GM21526 (cell line): Measurements from ENCODE around the gene CFD.
"Not testable (repeated sequence)": the region's sequence is repeated elsewhere in the genome, so short reads cannot be mapped to it uniquely, and the experiment has no call there.

ENCODE experiments used
- ATAC-seq: cut with Tn5 transposase; IDR thresholded peaks from one replicate; pipeline ENCODE4 v1.9.1; 2021; ENCODE audit warnings: moderate library complexity; ENCODE audit not compliant: unreplicated experiment, low FRiP score

CFD gene

DNA sequence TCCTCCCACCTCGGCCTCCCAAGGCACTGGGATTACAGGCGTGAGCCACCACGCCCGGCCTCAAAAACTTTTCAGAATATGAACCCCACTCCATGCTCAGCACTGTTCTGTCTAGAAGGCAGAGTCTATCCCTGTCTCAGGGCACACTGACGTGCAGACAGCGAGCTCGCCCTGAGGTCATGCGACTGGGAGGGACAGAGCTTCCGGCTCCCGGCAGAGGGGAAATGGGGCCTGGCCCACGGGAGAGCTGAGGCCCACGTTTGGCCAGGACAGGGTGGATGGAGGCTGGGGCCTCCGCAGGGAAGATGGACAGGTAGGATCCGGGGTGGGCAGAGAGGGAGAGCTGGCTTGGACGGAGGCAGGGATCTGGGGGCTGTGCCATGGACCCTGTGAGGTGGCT, 34.6 kb upstream of the CFD start:
- ATAC-seq = no peak

DNA sequence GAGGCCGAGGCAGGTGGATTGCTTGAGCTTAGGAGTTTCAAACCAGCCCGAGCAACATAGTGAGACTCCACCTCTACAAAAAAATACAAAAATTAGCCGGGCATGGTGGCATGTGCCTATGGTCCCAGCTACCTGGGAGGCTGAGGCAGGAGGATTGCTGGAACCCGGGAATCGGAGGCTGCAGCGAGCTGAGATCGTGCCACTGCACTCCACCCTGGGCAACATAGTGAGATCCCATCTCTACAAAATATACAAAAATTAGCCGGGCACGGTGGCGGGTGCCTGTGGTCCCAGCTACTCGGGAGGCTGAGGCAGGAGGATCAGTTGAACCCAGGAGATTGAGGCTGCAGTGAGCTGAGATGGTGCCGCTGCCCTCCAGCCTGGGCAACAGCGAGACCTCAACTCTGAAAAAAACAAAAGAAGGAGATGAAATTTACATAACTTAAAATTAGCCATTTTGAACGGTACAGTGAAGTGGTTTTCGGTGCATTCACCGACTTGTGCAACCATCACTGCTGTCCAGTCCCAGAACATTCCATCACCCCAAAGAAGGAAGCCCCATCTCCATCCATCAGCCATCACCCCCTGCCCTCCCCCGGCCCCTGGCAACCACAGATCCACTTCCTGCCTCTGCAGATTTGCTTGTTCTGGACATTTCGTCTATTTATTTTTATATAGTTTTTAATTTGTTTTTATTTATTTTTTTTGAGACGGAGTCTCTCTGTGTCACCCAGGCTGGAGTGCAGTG, 33.4 kb upstream of the CFD start:
- no peak for ATAC-seq

- no peak for ATAC-seq
These were observed 32.2 kb upstream of the CFD start for GRCh38 chr19:827314-827709.

DNA sequence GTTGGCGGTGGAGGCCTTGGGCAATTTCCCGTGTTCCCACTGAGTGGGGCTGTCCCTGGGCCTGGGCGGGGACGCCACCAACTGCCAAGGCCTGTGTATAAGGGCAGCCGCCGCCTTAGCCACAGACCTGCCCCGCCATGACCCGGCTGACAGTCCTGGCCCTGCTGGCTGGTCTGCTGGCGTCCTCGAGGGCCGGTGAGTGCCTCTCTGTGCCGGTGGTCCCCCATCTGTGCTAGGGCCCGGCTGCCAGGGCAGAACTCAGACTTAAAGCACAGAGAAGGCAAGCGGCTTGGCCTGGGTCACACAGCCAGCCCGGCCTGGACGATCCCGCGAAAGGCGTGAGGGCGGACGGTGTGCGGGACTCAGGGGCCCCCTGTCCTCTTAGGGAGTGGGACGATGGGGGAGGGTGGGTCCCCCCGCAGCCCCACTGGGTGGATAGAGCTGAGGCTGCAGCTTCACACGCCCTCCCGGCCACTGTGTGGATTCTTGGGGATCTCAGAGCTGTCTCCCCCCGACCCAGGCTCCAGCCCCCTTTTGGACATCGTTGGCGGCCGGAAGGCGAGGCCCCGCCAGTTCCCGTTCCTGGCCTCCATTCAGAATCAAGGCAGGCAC, 31.6 kb upstream of the CFD start, which contains the start of gene AZU1:
Gene AZU1 (plus strand): TSS at position 128 of the 612 bp plus-strand sequence. CDS start 10 bp downstream, at position 138.
- no peak for ATAC-seq

GRCh38 chr19:829129-829758, 30.2 kb upstream of the CFD start:
- no peak for ATAC-seq

- no peak for ATAC-seq
These were observed 27.8 kb upstream of the CFD start for GRCh38 chr19:831407-832369.

- no peak for ATAC-seq
These were observed 25.2 kb upstream of the CFD start for GRCh38 chr19:834216-834615.

GRCh38 chr19:835210-835810, 24.2 kb upstream of the CFD start:
- no peak for ATAC-seq

DNA sequence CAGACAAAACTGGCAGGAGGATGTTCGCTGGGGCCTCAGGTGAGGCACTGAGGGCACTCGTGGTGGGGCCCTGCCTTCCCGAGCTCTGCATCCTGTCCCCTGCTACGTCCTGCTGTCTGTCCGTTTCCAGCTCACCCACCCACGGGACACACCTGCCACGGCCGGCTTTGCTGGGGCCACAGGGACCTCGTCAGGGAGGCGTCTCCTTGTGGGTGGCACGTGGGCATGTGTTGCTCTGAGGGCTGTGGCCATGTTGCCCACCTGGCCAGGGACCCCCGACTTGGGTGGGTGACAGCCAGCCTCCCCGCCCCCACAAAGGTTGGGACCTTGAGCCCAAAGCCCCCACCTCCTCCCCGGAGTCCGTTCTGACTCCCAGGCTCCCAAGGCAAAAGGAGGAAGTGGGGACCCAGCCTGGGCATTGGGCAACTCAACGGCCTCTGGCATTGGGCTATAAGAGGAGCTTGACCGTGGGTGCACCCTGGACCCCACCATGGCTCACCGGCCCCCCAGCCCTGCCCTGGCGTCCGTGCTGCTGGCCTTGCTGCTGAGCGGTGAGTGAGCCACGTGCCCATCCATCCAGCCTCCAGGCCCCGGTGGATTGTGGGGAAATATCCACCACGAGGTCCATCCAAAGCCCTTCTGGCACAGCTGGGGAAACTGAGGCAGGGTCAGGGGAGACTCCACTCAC, 18.8 kb upstream of the CFD start, which contains the start of gene PRTN3:
Gene PRTN3 (plus strand): TSS at position 481 of the 688 bp plus-strand sequence. CDS start 10 bp downstream, at position 491.
- ATAC-seq = no peak

DNA sequence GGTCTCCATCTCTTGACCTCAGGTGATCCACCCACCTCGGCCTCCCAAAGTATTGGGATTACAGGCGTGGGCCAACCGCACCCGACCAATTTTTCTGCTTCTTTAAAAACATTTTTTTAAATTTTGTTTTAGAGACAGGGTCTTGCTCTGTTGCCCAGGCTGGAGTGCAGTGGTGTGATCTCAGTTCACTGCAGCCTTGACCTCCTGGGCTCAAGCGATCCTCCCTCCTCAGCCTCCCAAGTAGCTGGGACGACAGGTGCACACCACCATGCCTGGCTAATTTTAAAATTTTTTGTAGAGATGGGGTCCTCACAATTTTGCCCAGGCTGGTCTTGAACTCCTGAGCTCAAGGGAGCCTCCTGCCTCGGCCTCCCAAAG, 16.7 kb upstream of the CFD start:
- ATAC-seq = not testable (repeated sequence)

GRCh38 chr19:843180-843835, 16.2 kb upstream of the CFD start:
- ATAC-seq = no peak

- no peak for ATAC-seq
These were observed 15.5 kb upstream of the CFD start for GRCh38 chr19:843836-844545.

GRCh38 chr19:844546-844971, 14.9 kb upstream of the CFD start:
- ATAC-seq = no peak

DNA sequence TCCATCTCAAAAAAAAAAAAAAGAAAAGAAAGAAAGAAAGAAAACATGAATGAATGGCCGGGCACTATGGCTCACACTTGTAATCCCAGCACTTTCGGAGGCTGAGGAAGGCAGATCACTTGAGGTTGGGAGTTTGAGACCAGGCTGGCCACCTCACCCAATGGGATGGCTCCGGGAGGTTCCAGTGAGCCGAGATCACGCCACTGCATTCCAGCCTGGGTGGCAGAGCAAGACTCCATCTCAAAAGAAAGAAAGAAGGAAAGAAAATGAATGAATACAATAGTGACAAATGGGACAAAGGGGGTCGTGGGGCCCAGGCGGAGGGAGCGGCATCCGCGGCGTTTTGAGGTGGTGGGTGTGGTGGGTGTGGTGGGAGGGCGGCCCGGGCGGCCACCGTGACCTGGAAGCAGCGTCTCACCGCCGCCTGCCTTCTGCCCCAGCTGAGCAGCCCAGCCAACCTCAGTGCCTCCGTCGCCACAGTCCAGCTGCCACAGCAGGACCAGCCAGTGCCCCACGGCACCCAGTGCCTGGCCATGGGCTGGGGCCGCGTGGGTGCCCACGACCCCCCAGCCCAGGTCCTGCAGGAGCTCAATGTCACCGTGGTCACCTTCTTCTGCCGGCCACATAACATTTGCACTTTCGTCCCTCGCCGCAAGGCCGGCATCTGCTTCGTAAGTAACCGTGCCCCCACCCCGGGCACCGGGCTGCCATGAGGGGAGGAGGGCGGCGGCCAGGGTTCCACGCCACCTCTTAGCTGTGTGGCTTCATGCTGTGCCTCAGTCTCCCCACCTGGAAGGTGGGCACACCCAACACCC, 13.6 kb upstream of the CFD start:
- no peak for ATAC-seq

GRCh38 chr19:848386-848921, 11.0 kb upstream of the CFD start:
- ATAC-seq = no peak

- ATAC-seq = not testable (repeated sequence)
These were observed 10.3 kb upstream of the CFD start for GRCh38 chr19:849195-849594.

DNA sequence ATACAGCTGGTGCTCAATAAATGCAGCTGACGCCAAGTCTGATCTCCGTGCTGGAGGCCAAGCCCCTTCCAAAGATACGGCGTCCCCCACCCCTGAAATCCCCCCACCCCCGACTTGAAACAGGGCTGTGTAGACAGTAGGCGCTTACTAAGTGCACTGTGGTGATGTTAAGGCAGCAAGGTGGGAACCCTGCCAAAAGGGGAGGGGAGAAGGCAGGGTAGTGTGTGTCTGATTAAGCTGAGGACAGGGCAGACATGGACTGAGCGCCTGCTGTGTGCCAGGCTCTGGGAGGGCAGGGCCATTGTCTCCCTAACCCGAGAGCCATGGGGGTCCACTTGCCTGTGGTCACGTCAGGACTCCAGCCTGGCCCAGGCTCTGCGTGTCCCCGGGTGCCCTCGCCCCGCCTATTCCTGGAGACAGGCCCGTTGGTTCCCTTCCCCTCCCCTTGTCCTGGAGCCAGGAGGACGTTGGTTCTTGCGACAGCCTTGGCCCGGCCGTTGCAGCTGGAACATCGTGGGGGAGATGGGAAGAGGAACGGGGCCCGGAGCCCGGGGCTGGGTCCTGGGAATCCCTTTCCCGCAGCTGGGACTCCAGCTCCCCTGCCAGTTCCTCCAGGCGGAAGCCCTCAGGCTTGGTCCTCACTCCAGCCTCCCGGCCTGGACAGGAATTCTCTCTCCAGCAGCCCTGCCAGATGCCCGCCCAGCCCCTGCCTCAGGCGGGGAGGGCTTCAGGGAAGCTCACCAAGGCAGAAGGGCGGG, 9.1 kb upstream of the CFD start:
- no peak for ATAC-seq
